Tibial nerve (tissue), 4 donors: ENCODE measurements around the gene ADAMTS2. TPM values are rescaled to one million over a fixed set of nuclear protein-coding genes. Genes with fewer than 3 reads are reported as not detected.
A peak's percentile ranks its signal among the peaks of the same experiment; 100 is the strongest.

Experiments used
- DNase-seq, 2 donors: peaks; one replicate each; pipeline ENCODE4 v3.0.0-alpha.2; 2019; ENCODE audit warnings: low spot score in 2 of 2
- H3K27ac ChIP-seq, 4 donors: fragments of 200-600 bp; sonication (generic) in 3 of 4; one replicate each; pipeline ENCODE4 v1.5.1; 2017 to 2019; ENCODE audit warnings: mild to moderate bottlenecking in 1 of 4
- H3K27me3 ChIP-seq, 2 donors: fragments of 200-600 bp; sonication (generic) in 1 of 2; one replicate each; pipeline versions ENCODE4 v1.5.1 to v1.6.0; 2017 to 2019
- H3K36me3 ChIP-seq, 3 donors: fragments of 200-600 bp; sonication (generic); one replicate each; pipeline ENCODE4 v1.5.1; 2018 to 2019
- H3K4me1 ChIP-seq, 4 donors: fragments of 200-600 bp; sonication (generic) in 3 of 4; one replicate each; pipeline ENCODE4 v1.5.1; 2017 to 2019
- H3K4me3 ChIP-seq, 4 donors: fragments of 200-600 bp; sonication (generic) in 3 of 4; one replicate each; pipeline ENCODE4 v1.5.1; 2017 to 2019; ENCODE audit warnings: mild to moderate bottlenecking in 1 of 4, moderate library complexity in 1 of 4
- H3K9me3 ChIP-seq, 4 donors: fragments of 200-600 bp; sonication (generic) in 3 of 4; one replicate each; pipeline ENCODE4 v1.5.1; 2017 to 2019
- EP300 ChIP-seq, 2 donors: sonication (generic); formaldehyde crosslinking; IDR thresholded peaks; one replicate each; pipeline ENCODE4 v1.6.1; 2017; ENCODE audit warnings: antibody characterized with exemption in 2 of 2, mild to moderate bottlenecking in 1 of 2
- POLR2A ChIP-seq, 2 donors: fragments of 450-650 bp; IDR thresholded peaks; one replicate each; pipeline ENCODE4 v1.6.1; 2017; ENCODE audit warnings: antibody characterized with exemption in 2 of 2, mild to moderate bottlenecking in 2 of 2, moderate library complexity in 2 of 2
- WGBS, 2 donors: methylation state at CpG; one replicate each; pipeline ENCODE4 v1.1.5; 2018; 5-methylcytosine and 5-hydroxymethylcytosine counted together
- total RNA-seq, 4 donors: library from RNA; depleted of rRNA; stranded (reverse); fragments of >200 nt; gene quantifications; one replicate each; pipeline ENCODE4 v1.1.0, GENCODE V29; 2016
- TF ChIP-seq, protein P1 (sequence below), 5 experiments: fragments of 200-600 bp in 3 of 5; fragments of 450-650 bp in 2 of 5; sonication (generic) in 3 of 5; IDR thresholded peaks; one replicate each; pipeline ENCODE4 v1.5.1; 2016 to 2019; ENCODE audit warnings: antibody characterized with exemption in 5 of 5, mild to moderate bottlenecking in 3 of 5, moderate library complexity in 2 of 5

ADAMTS2 gene
- total RNA-seq, 4 donors from 2014 or later: 23.2 to 58.8 (median 47.2) TPM

DNA sequence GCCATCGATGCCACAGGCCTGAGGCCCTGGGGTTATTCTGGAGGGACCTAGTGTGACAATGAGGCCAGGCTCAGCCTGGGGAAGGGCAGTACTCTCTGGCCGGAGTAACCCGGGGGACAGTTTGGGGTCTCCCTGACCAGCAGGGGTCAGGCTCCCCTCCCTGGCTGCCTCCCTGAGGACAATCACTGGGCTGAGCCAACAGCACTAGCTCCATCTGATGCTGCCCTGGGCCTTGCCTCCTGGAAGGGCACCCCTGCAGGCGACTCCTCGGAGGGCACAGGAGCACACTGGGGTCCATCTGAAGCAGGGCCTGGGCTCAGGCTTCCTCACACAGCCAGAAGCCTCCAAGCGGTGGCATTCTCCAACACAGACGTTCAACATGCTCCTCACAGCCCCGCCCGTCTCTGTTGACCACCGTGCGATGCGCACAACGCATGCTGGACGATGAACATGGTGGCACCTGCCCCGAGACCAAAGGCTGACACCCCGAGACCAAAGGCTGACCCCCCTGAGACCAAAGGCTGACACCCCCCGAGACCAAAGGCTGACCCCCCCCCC is 68.3 kb downstream of the ADAMTS2 start:
- H3K9me3 ChIP-seq: no peaks in the 10 kb centered on the region
- no peaks in the 10 kb centered on the region for H3K27me3 ChIP-seq
- TF ChIP-seq EP300 (IDR thresholded peaks at IDR 0.05) (no peak), POLR2A (IDR thresholded peaks at IDR 0.05) (no peak)
- TF ChIP-seq, protein P1, sequence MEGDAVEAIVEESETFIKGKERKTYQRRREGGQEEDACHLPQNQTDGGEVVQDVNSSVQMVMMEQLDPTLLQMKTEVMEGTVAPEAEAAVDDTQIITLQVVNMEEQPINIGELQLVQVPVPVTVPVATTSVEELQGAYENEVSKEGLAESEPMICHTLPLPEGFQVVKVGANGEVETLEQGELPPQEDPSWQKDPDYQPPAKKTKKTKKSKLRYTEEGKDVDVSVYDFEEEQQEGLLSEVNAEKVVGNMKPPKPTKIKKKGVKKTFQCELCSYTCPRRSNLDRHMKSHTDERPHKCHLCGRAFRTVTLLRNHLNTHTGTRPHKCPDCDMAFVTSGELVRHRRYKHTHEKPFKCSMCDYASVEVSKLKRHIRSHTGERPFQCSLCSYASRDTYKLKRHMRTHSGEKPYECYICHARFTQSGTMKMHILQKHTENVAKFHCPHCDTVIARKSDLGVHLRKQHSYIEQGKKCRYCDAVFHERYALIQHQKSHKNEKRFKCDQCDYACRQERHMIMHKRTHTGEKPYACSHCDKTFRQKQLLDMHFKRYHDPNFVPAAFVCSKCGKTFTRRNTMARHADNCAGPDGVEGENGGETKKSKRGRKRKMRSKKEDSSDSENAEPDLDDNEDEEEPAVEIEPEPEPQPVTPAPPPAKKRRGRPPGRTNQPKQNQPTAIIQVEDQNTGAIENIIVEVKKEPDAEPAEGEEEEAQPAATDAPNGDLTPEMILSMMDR (IDR thresholded peaks at IDR 0.05): no peak
- 88 to 100% methylated on average over 2 to 12 of the region's 17 CpGs for WGBS, 2 donors
- DNase-seq: no peak
- H3K27ac ChIP-seq: peak overlapping the region in 3 of 4 donors; percentile 67 to 90 (median 90)
- no peak overlapping the region for H3K4me3 ChIP-seq
- H3K4me1 ChIP-seq: peaks cover 0 to 59% (median 30%) of the 10 kb centered on the region in 4 donors
- no peaks in the 10 kb centered on the region for H3K36me3 ChIP-seq

- no peaks in the 10 kb centered on the region for H3K9me3 ChIP-seq
- no peaks in the 10 kb centered on the region for H3K27me3 ChIP-seq
- TF ChIP-seq, protein P1 (IDR thresholded peaks at IDR 0.05): no peak
- no peak for TF ChIP-seq POLR2A (IDR thresholded peaks at IDR 0.05)
- TF ChIP-seq EP300 (IDR thresholded peaks at IDR 0.05): peak in 1 of 2 donors; percentile 66
- WGBS, 2 donors: 39 to 43% methylated on average over 16 to 21 of the region's 23 CpGs
- H3K4me1 ChIP-seq: peaks cover 0 to 66% (median 34%) of the 10 kb centered on the region in 4 donors
- H3K27ac ChIP-seq: peak overlapping the region; percentile 67 to 90 (median 85)
- no peak overlapping the region for H3K4me3 ChIP-seq
- no peaks in the 10 kb centered on the region for H3K36me3 ChIP-seq
- DNase-seq: peak; percentile 77 to 84
Measured at GRCh38 chr5:179275941-179276837, 69.1 kb downstream of the ADAMTS2 start.

- H3K27ac ChIP-seq: peak overlapping the region; percentile 58 to 90 (median 85)
- DNase-seq: no peak
- 55 to 64% methylated on average over 15 of the region's 15 CpGs for WGBS, 2 donors
Measured at GRCh38 chr5:179275381-179275878, 69.8 kb downstream of the ADAMTS2 start.

GRCh38 chr5:179274321-179275315 is 70.6 kb downstream of the ADAMTS2 start:
- 83 to 90% methylated on average over 21 to 23 of the region's 26 CpGs for WGBS, 2 donors
- Histone ChIP-seq H3K9me3 (no peaks in the 10 kb centered on the region), H3K27ac (peak overlapping the region; percentile 58 to 90 (median 85)), H3K27me3 (no peaks in the 10 kb centered on the region), H3K36me3 (no peaks in the 10 kb centered on the region), H3K4me3 (no peak overlapping the region), H3K4me1 (peaks cover 0 to 82% (median 48%) of the 10 kb centered on the region in 4 donors)
- DNase-seq: no peak
- TF ChIP-seq EP300 (IDR thresholded peaks at IDR 0.05) (no peak), POLR2A (IDR thresholded peaks at IDR 0.05) (no peak)
- TF ChIP-seq, protein P1 (IDR thresholded peaks at IDR 0.05): no peak

More at GRCh38 chr5:179275381-179275878, 69.8 kb downstream of the ADAMTS2 start:
- TF ChIP-seq, protein P1 (IDR thresholded peaks at IDR 0.05): no peak
- no peak for TF ChIP-seq EP300 (IDR thresholded peaks at IDR 0.05)
- TF ChIP-seq POLR2A (IDR thresholded peaks at IDR 0.05): no peak
- H3K4me3 ChIP-seq: no peak overlapping the region
- no peaks in the 10 kb centered on the region for H3K9me3 ChIP-seq
- peaks cover 0 to 74% (median 40%) of the 10 kb centered on the region in 4 donors for H3K4me1 ChIP-seq
- no peaks in the 10 kb centered on the region for H3K27me3 ChIP-seq
- no peaks in the 10 kb centered on the region for H3K36me3 ChIP-seq
